ENCODE data around the gene UBA7. TPM values are rescaled to one million over a fixed set of nuclear protein-coding genes. Genes with fewer than 3 reads are reported as not detected.

Gene UBA7
- total RNA-seq, 2 donors from 2014 or later, result 89.5 to 105 TPM

DNA sequence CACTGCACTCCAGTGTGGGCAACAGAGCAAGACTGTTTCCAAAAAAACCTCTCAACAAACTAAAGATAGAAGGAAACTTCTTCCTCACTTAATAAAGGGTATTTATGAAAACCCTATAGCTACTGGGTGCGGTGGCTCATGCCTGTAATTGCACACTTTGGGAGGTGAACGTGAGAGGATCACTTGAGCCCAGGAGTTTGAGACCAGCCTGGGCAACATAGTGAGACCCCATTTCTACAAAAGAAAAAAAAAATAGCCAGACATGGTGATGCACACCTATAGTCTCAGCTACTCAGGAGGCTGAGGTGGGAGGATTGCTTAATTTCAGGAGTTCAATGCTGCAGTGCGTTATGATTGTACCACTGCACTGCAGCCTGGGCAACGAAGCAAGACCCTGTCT is 49.8 kb downstream of the UBA7 start:
- Mint-ChIP-seq H3K4me1 (ENCODE audit: low read depth in 2 of 2) (peaks cover 6 to 7% of the 10 kb centered on the region in 2 donors), H3K27ac (no peak overlapping the region), H3K4me3 (no peak overlapping the region), H3K36me3 (no peaks in the 10 kb centered on the region), H3K9me3 (no peaks in the 10 kb centered on the region), H3K27me3 (no peaks in the 10 kb centered on the region)
- DNase-seq (ENCODE audit: low spot score) (no peak), ATAC-seq (no peak)

DNA sequence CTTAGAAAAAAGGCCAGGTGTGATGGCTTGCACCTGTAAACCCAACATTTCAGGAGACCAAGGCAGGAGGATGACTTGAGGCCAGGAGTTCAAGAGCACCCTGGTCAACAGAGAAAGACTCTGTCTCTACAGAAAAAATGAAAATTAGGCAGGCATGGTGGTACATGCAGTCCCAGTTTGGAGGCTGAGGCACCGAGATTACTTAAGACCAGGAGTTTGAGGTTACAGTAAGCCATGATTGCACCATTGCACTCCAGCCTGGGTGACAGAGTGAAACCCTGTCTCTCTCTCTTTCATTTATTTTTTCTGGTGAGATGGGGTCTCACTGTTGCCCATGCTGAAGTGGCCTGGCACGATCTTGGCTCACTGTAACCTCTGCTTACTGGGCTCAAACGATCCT is 52.1 kb downstream of the UBA7 start:
- Mint-ChIP-seq H3K27ac (no peak overlapping the region), H3K27me3 (no peaks in the 10 kb centered on the region), H3K36me3 (no peaks in the 10 kb centered on the region), H3K4me3 (no peak overlapping the region), H3K4me1 (ENCODE audit: low read depth in 2 of 2) (peaks cover 11 to 16% of the 10 kb centered on the region in 2 donors), H3K9me3 (no peaks in the 10 kb centered on the region)
- no peak for ATAC-seq
- no peak for DNase-seq (ENCODE audit: low spot score)

DNA sequence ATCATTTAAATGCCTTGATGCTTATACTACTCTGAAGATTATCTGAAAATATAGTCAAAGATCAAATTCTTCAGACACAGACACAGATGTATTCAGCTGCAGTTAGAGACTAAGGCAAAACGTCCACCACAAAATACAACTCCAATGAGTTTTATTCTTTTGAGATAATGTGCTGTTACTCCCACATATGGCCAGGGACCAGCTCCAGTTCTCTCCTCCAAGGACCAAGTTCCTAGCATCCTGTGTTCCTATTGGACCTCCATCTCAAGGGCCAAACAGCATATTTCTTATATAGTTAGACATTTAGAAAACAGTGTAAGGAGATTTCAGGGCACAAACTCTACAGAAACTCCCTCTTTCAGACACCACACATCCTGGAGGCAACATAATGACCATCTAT is 54.5 kb downstream of the UBA7 start:
- no peaks in the 10 kb centered on the region for H3K27me3 Mint-ChIP-seq
- no peaks in the 10 kb centered on the region for H3K36me3 Mint-ChIP-seq
- no peak for DNase-seq (ENCODE audit: low spot score)
- H3K4me1 Mint-ChIP-seq (ENCODE audit: low read depth in 2 of 2), result peaks cover 23 to 25% of the 10 kb centered on the region in 2 donors
- H3K4me3 Mint-ChIP-seq, result no peak overlapping the region
- H3K9me3 Mint-ChIP-seq, result no peaks in the 10 kb centered on the region
- ATAC-seq, result no peak
- peak overlapping the region in 1 of 2 donors; percentile 35 for H3K27ac Mint-ChIP-seq

DNA sequence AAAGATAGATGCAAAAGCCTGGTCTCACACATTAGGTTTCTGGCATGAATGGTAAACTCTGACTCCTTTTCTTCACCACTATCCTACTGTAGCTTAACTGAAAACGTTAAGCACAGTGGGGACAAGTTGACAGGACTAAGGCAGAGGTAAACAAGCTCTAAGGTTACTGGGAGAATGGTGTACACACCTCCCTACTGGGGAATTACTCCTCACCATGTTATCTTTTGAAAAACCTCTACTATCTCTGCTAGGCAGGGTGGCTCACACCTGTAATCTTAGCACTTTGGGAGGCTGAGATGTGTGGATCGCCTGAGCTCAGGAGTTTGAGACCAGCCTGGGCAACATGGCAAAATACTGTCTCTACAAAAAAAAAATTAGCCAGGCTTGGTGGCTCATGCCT is 56.6 kb downstream of the UBA7 start:
- ATAC-seq (no peak), DNase-seq (ENCODE audit: low spot score) (no peak)
- H3K9me3 Mint-ChIP-seq, result no peaks in the 10 kb centered on the region
- H3K27ac Mint-ChIP-seq, result no peak overlapping the region
- H3K4me1 Mint-ChIP-seq (ENCODE audit: low read depth in 2 of 2), result peaks cover 32 to 38% of the 10 kb centered on the region in 2 donors
- H3K27me3 Mint-ChIP-seq, result no peaks in the 10 kb centered on the region
- no peak overlapping the region for H3K4me3 Mint-ChIP-seq
- H3K36me3 Mint-ChIP-seq, result no peaks in the 10 kb centered on the region

DNA sequence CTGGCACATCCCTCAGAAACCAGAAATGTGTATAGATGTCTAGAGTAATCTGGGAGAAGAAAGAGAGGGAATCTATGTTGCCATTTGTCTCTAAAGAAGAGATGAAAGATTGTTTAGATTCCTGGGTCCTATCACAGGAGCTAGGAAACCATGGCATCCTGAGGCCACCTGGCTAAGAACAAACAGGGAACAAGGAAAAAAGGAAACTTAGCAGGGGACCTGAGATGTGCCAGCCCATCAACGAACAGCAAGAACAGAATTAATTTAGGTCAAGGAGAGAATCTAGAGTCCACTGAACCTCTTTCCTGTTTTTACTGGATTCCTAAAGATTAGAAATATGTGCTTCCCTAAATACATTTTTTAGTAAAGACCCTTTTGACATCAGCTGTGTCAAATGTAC is 57.7 kb downstream of the UBA7 start:
- peaks cover 32 to 38% of the 10 kb centered on the region in 2 donors for H3K4me1 Mint-ChIP-seq (ENCODE audit: low read depth in 2 of 2)
- peak overlapping the region in 1 of 2 donors; percentile 6 for H3K27ac Mint-ChIP-seq
- H3K27me3 Mint-ChIP-seq, result no peaks in the 10 kb centered on the region
- no peaks in the 10 kb centered on the region for H3K36me3 Mint-ChIP-seq
- ATAC-seq (no peak), DNase-seq (ENCODE audit: low spot score) (no peak)
- no peak overlapping the region for H3K4me3 Mint-ChIP-seq
- no peaks in the 10 kb centered on the region for H3K9me3 Mint-ChIP-seq

Other genes starting within 250 kb of the UBA7 start
- 100 to 1,000 TPM; 134 to 235 TPM for gene APEH, start 139.6 kb downstream of the UBA7 start, total RNA-seq
- 1 to 10 TPM; 4.2 to 6.8 TPM for gene MST1, start 124.5 kb downstream of the UBA7 start, total RNA-seq
- 10 to 100 TPM; 45.6 to 67.9 TPM for gene RNF123, start 124.4 kb downstream of the UBA7 start, total RNA-seq
- 1 to 10 TPM; 1.0 to 2.0 TPM for gene AMIGO3, start 94.3 kb downstream of the UBA7 start, total RNA-seq
- gene GMPPB, start 90.0 kb downstream of the UBA7 start, total RNA-seq, result 100 to 1,000 TPM in 1 of 2 donors, 10 to 100 TPM in 1; 83.5 to 110 TPM
- 10 to 100 TPM; 53.4 to 56.7 TPM for gene IP6K1, start 27.4 kb downstream of the UBA7 start, total RNA-seq
- gene CDHR4, start 14.1 kb downstream of the UBA7 start, total RNA-seq, result not detected
- under 1 TPM in 1 of 2 donors, not detected in 1; 0.64 TPM for gene INKA1, start 10.7 kb downstream of the UBA7 start, total RNA-seq
- gene TRAIP, start 42.6 kb upstream of the UBA7 start, total RNA-seq, result 10 to 100 TPM; 14.0 to 44.0 TPM
- not detected for gene CAMKV, start 56.0 kb upstream of the UBA7 start, total RNA-seq
- gene MST1R, start 89.9 kb upstream of the UBA7 start, total RNA-seq, result 1 to 10 TPM in 1 of 2 donors, under 1 TPM in 1; 0.50 to 2.6 TPM
- 10 to 100 TPM; 11.3 to 18.7 TPM for gene MON1A, start 115.9 kb upstream of the UBA7 start, total RNA-seq
- gene RBM6, start 126.2 kb upstream of the UBA7 start, total RNA-seq, result 100 to 1,000 TPM in 1 of 2 donors, 10 to 100 TPM in 1; 96.6 to 149 TPM

Measured in natural killer cell treated with Interleukin-12 subunit alpha and Interleukin-12 subunit beta and Interleukin-15 and Interleukin-18, amount 100 ng/mL, for 72 hours (primary cell).